GM19463 (cell line): Measurements from ENCODE around the gene OGDHL.
A peak's percentile ranks its signal among the peaks of the same experiment; 100 is the strongest.
"Not testable (repeated sequence)": the region's sequence is repeated elsewhere in the genome, so short reads cannot be mapped to it uniquely, and the experiment has no call there.

Experiments
- ATAC-seq: cut with Tn5 transposase; IDR thresholded peaks from one replicate; pipeline ENCODE4 v1.9.1; 2021; ENCODE audit warnings: mild to moderate bottlenecking, moderate library complexity; ENCODE audit not compliant: unreplicated experiment

Gene OGDHL

GRCh38 chr10:49761789-49762565 is at the start of gene OGDHL:
Gene OGDHL, minus strand, starts transcription at chr10:49762323. Its CDS starts 3,731 bp downstream, at chr10:49758592.
- ATAC-seq, result peak; percentile 82

- no peak for ATAC-seq
Measured at GRCh38 chr10:49803988-49804387, 41.9 kb upstream of the OGDHL start.

- ATAC-seq, result no peak
Measured at GRCh38 chr10:49798275-49798674, 36.2 kb upstream of the OGDHL start.

- ATAC-seq, result no peak
Measured at GRCh38 chr10:49791100-49791499, 29.0 kb upstream of the OGDHL start.

GRCh38 chr10:49784681-49785080 is 22.6 kb upstream of the OGDHL start:
- ATAC-seq, result no peak

- ATAC-seq, result no peak
Measured at GRCh38 chr10:49783645-49784044, 21.5 kb upstream of the OGDHL start.

GRCh38 chr10:49781247-49781646 is 19.1 kb upstream of the OGDHL start:
- ATAC-seq, result no peak

- no peak for ATAC-seq
Measured at GRCh38 chr10:49778197-49778596, 16.1 kb upstream of the OGDHL start.

GRCh38 chr10:49776851-49777250 is 14.7 kb upstream of the OGDHL start:
- no peak for ATAC-seq

GRCh38 chr10:49775014-49775413 is 12.9 kb upstream of the OGDHL start:
- no peak for ATAC-seq

- ATAC-seq, result not testable (repeated sequence)
Measured at GRCh38 chr10:49772944-49773343, 10.8 kb upstream of the OGDHL start.

- not testable (repeated sequence) for ATAC-seq
Measured at GRCh38 chr10:49771046-49771445, 8.9 kb upstream of the OGDHL start.

- no peak for ATAC-seq
Measured at GRCh38 chr10:49769692-49770091, 7.6 kb upstream of the OGDHL start.

GRCh38 chr10:49768731-49769130 is 6.6 kb upstream of the OGDHL start:
- no peak for ATAC-seq

GRCh38 chr10:49768329-49768728 is 6.2 kb upstream of the OGDHL start:
- no peak for ATAC-seq

GRCh38 chr10:49767752-49768151 is 5.6 kb upstream of the OGDHL start:
- ATAC-seq, result no peak

- no peak for ATAC-seq
Measured at GRCh38 chr10:49766484-49766883, 4.4 kb upstream of the OGDHL start.

GRCh38 chr10:49762566-49762877 is 399 bp upstream of the OGDHL start:
- no peak for ATAC-seq

- no peak for ATAC-seq
Measured at GRCh38 chr10:49761201-49761788, 828 bp downstream of the OGDHL start.

- ATAC-seq, result no peak
Measured at GRCh38 chr10:49760789-49761188, 1.3 kb downstream of the OGDHL start.

- ATAC-seq, result no peak
Measured at GRCh38 chr10:49759787-49760551, 2.2 kb downstream of the OGDHL start.
